HCT116 (cell line): ENCODE measurements around the gene ANTXR2. TPM values are rescaled to one million over a fixed set of nuclear protein-coding genes. Genes with fewer than 3 reads are reported as not detected.

Experiments
- ATAC-seq: fragments of 200-7000 bp; cut with Tn5 transposase; 2 replicates; pipeline ENCODE4 v1.9.1; 2020; ENCODE audit warnings: mild to moderate bottlenecking, moderate library complexity
- BruUV-seq: library from RNA; stranded (reverse); fragments of 400-500 nt; replicated peaks from 2 replicates; lab custom pipeline; 2021; lab: Mats Ljungman, UMichigan
- CTCF ChIA-PET: fragments of 300-600 bp; sonication (Branson Sonifier 250); formaldehyde crosslinking; loops from one replicate; lab custom pipeline; 2021; ENCODE audit warnings: antibody characterized with exemption; lab: Charles Lee
- POLR2A ChIA-PET: fragments of 300-600, 350-600 bp; sonication (Branson Sonifier 250); formaldehyde crosslinking; loops from one replicate; lab custom pipeline; 2021; ENCODE audit warnings: antibody characterized with exemption; lab: Charles Lee
- RAD21 ChIA-PET, 2 experiments: fragments of 300-600 bp; sonication (Branson Sonifier 250); formaldehyde crosslinking; loops; one replicate each; lab custom pipeline; 2023; ENCODE audit warnings: low total read pairs in 2 of 2; ENCODE audit not compliant: uncharacterized antibody in 2 of 2, unreplicated experiment in 2 of 2, low non-redundant PET in 1 of 2; lab: Charles Lee
- DNase-seq: peaks from one replicate; pipeline ENCODE4 v3.0.0-alpha.2; 2010; ENCODE audit warnings: low read depth, low spot score
- H2AFZ ChIP-seq: fragments of 200-600 bp; shearing (Covaris generic), sonication (generic); 2 replicates; pipeline ENCODE4 v1.6.1; 2017; ENCODE audit warnings: low read depth, mixed run types, mixed read lengths, antibody characterized with exemption, low read length; ENCODE audit not compliant: poor library complexity, severe bottlenecking
- H3K27ac ChIP-seq: 2 replicates; pipeline ENCODE4 v1.5.1; 2012; ENCODE audit warnings: low read depth, low read length
- H3K27me3 ChIP-seq: fragments of 200-600 bp; sonication (generic); 2 replicates; pipeline ENCODE4 v1.6.1; 2016; ENCODE audit warnings: mixed run types, low read length, mixed read lengths; ENCODE audit not compliant: insufficient read depth
- H3K36me3 ChIP-seq, 2 experiments: fragments of 200-500 bp in 1 of 2; fragments of 200-600 bp in 1 of 2; sonication (Bioruptor generic) in 1 of 2; sonication (generic) in 1 of 2; 2 replicates each; pipeline versions ENCODE4 v1.5.1 to v1.6.1; 2014 to 2016; ENCODE audit warnings: low read length in 2 of 2, inconsistent platforms in 1 of 2, mixed read lengths in 1 of 2, mixed run types in 1 of 2; ENCODE audit not compliant: insufficient read depth in 2 of 2, control insufficient read depth in 1 of 2
- H3K4me1 ChIP-seq, 2 experiments: fragments of 200-600 bp in 1 of 2; sonication (generic) in 1 of 2; 2 replicates each; pipeline versions ENCODE4 v1.5.1 to v1.6.1; 2012 to 2017; ENCODE audit warnings: low read length in 2 of 2, inconsistent platforms in 1 of 2, mild to moderate bottlenecking in 1 of 2, mixed read lengths in 1 of 2, mixed run types in 1 of 2, moderate library complexity in 1 of 2; ENCODE audit not compliant: insufficient read depth in 2 of 2, control insufficient read depth in 1 of 2
- H3K4me2 ChIP-seq: fragments of 200-600 bp; sonication (generic); 2 replicates; pipeline ENCODE4 v1.6.1; 2017; ENCODE audit warnings: mixed run types, low read length, mixed read lengths
- H3K4me3 ChIP-seq, 2 experiments: fragments of 200-600 bp in 1 of 2; sonication (generic) in 1 of 2; replicated peaks in 1 of 2; 2 replicates each; pipeline ENCODE4 v1.5.1; 2011 to 2016; ENCODE audit warnings: low read length in 2 of 2, control low read depth in 1 of 2, low read depth in 1 of 2, mild to moderate bottlenecking in 1 of 2, mixed read lengths in 1 of 2, mixed run types in 1 of 2
- H3K79me2 ChIP-seq: fragments of 200-600 bp; sonication (generic); 2 replicates; pipeline ENCODE4 v1.6.1; 2017; ENCODE audit warnings: mild to moderate bottlenecking, mixed run types, low read length, moderate library complexity, mixed read lengths; ENCODE audit not compliant: insufficient read depth
- H3K9ac ChIP-seq: fragments of 200-600 bp; sonication (generic); 2 replicates; pipeline ENCODE4 v1.6.1; 2016; ENCODE audit warnings: low read length, mixed read lengths
- H3K9me2 ChIP-seq: fragments of 200-600 bp; sonication (generic), shearing (Covaris generic); 2 replicates; pipeline ENCODE4 v1.6.1; 2017; ENCODE audit warnings: mixed run types, mild to moderate bottlenecking, moderate library complexity; ENCODE audit not compliant: insufficient read depth
- H3K9me3 ChIP-seq, 2 experiments: fragments of 200-500 bp in 1 of 2; fragments of 200-600 bp in 1 of 2; sonication (Bioruptor generic) in 1 of 2; sonication (generic) in 1 of 2; 2 replicates each; pipeline ENCODE4 v1.6.1; 2014 to 2017; ENCODE audit warnings: low read length in 2 of 2, mixed read lengths in 2 of 2, inconsistent platforms in 1 of 2, low read depth in 1 of 2, mild to moderate bottlenecking in 1 of 2, mixed run types in 1 of 2, moderate library complexity in 1 of 2; ENCODE audit not compliant: control insufficient read depth in 1 of 2, insufficient read depth in 1 of 2
- H4K20me1 ChIP-seq: fragments of 200-600 bp; sonication (generic), shearing (Covaris generic); 2 replicates; pipeline ENCODE4 v1.6.1; 2017; ENCODE audit warnings: mixed run types, mild to moderate bottlenecking, moderate library complexity; ENCODE audit not compliant: insufficient read depth
- ATF3 ChIP-seq: IDR thresholded peaks from 2 replicates; pipeline ENCODE4 v1.6.1; 2012
- CBX3 ChIP-seq: IDR thresholded peaks from 2 replicates; pipeline ENCODE4 v1.6.1; 2012; ENCODE audit warnings: low read depth
- CTCF ChIP-seq, 3 experiments: fragments of 200-600 bp in 1 of 3; sonication (generic) in 1 of 3; IDR thresholded peaks in 2 of 3; conservative IDR thresholded peaks in 1 of 3; 2 replicates each; pipeline ENCODE4 v1.5.1; 2012 to 2017; ENCODE audit warnings: low read depth in 2 of 3, low read length in 2 of 3, antibody characterized with exemption in 1 of 3, borderline replicate concordance in 1 of 3, control low read depth in 1 of 3, mild to moderate bottlenecking in 1 of 3, mixed read lengths in 1 of 3, mixed run types in 1 of 3, moderate library complexity in 1 of 3; ENCODE audit not compliant: insufficient read depth in 1 of 3
- EGR1 ChIP-seq: IDR thresholded peaks from 2 replicates; pipeline ENCODE4 v1.6.1; 2012; ENCODE audit warnings: low read depth
- ELF1 ChIP-seq: IDR thresholded peaks from 2 replicates; pipeline ENCODE4 v1.6.1; 2012; ENCODE audit warnings: low read depth, borderline replicate concordance
- EZH2 ChIP-seq: fragments of 200-600 bp; sonication (generic); IDR thresholded peaks from 2 replicates; pipeline ENCODE4 v1.6.1; 2017; ENCODE audit warnings: antibody characterized with exemption, mixed run types
- EZH2phosphoT487 ChIP-seq: fragments of 200-600 bp; IDR thresholded peaks from 2 replicates; pipeline ENCODE4 v1.6.1; 2018; ENCODE audit warnings: antibody characterized with exemption, borderline replicate concordance
- FOSL1 ChIP-seq: IDR thresholded peaks from 2 replicates; pipeline ENCODE4 v1.6.1; 2012; ENCODE audit warnings: low read depth
- JUND ChIP-seq: IDR thresholded peaks from 2 replicates; pipeline ENCODE4 v1.6.1; 2012
- POLR2A ChIP-seq: IDR thresholded peaks from 2 replicates; pipeline ENCODE4 v1.7.0; 2011; ENCODE audit warnings: borderline replicate concordance; ENCODE audit not compliant: insufficient read depth, insufficient read length; ENCODE audit errors: extremely low read depth
- RAD21 ChIP-seq: IDR thresholded peaks from 2 replicates; pipeline ENCODE4 v1.6.1; 2012; ENCODE audit warnings: low read depth, mild to moderate bottlenecking
- SP1 ChIP-seq: IDR thresholded peaks from 2 replicates; pipeline ENCODE4 v1.6.1; 2012; ENCODE audit warnings: low read depth
- SRF ChIP-seq: IDR thresholded peaks from 2 replicates; pipeline ENCODE4 v1.6.1; 2012; ENCODE audit warnings: low read depth
- TCF7L2 ChIP-seq: IDR thresholded peaks from 2 replicates; pipeline ENCODE4 v1.7.0; 2011; ENCODE audit warnings: borderline replicate concordance, inconsistent platforms; ENCODE audit not compliant: insufficient read depth, insufficient read length; ENCODE audit errors: extremely low read depth
- intact Hi-C: fragments of 100-400 bp; cut with micrococcal nuclease; formaldehyde crosslinking; loops from 2 replicates; pipeline ENCODE4 v1.10.0; 2022
- total RNA-seq: library from RNA; stranded (reverse); gene quantifications from one replicate; pipeline ENCODE4 v1.2.1, GENCODE V29; 2021; ENCODE audit not compliant: unreplicated experiment

The ANTXR2 gene
- total RNA-seq, 1 experiment from 2014 or later = 6.3 TPM

- no TSS peak for BruUV-seq
- TF ChIP-seq POLR2A (no peak), SP1 (no peak), FOSL1 (no peak), JUND (no peak), EGR1 (no peak), ELF1 (no peak), RAD21 (no peak), SRF (no peak), EZH2phosphoT487 (no peak), EZH2 (no peak)
- no peaks in the 10 kb centered on the region for H3K9me3 ChIP-seq
- no peak overlapping the region for H3K27ac ChIP-seq
- H3K9ac ChIP-seq = no peak overlapping the region
- intact Hi-C loops = no loop called here
- ChIA-PET POLR2A (no interaction called here), CTCF (no interaction called here), RAD21 (no interaction called here)
- H3K9me2 ChIP-seq = no peaks in the 10 kb centered on the region
- DNase-seq (no peak), ATAC-seq (no peak)
- H3K27me3 ChIP-seq = no peaks in the 10 kb centered on the region
- H3K36me3 ChIP-seq = no peaks in the 10 kb centered on the region
- no peak overlapping the region for H3K4me2 ChIP-seq
- no peaks in the 10 kb centered on the region for H3K4me1 ChIP-seq
- no peaks in the 10 kb centered on the region for H3K79me2 ChIP-seq
- no peak overlapping the region for H3K4me3 ChIP-seq
- H4K20me1 ChIP-seq = no peaks in the 10 kb centered on the region
- H2AFZ ChIP-seq = no peak overlapping the region
Measured at GRCh38 chr4:79872738-79873137, 200.3 kb downstream of the ANTXR2 start.

- Histone ChIP-seq H3K4me3 (no peak overlapping the region), H4K20me1 (no peaks in the 10 kb centered on the region), H3K36me3 (no peaks in the 10 kb centered on the region), H3K4me1 (no peaks in the 10 kb centered on the region), H3K27ac (no peak overlapping the region), H3K9me3 (no peaks in the 10 kb centered on the region), H3K79me2 (no peaks in the 10 kb centered on the region), H3K27me3 (no peaks in the 10 kb centered on the region), H3K4me2 (no peak overlapping the region), H2AFZ (no peak overlapping the region), H3K9ac (no peak overlapping the region), H3K9me2 (no peaks in the 10 kb centered on the region)
- intact Hi-C loops = no loop called here
- CTCF ChIA-PET = no interaction called here
- DNase-seq = no peak
- ATAC-seq = no peak
- no TSS peak for BruUV-seq
- POLR2A ChIA-PET = no interaction called here
- RAD21 ChIA-PET = no interaction called here
- TF ChIP-seq SP1 = no peak
- no peak for TF ChIP-seq EZH2phosphoT487
- no peak for TF ChIP-seq CTCF (IDR thresholded peaks at IDR 0.05 in 2 of 3, conservative IDR thresholded peaks at IDR 0.05 in 1 of 3; ENCODE audit: borderline replicate concordance in 1 of 3, insufficient read depth in 1 of 3, low read depth in 2 of 3, low read length in 2 of 3)
- TF ChIP-seq TCF7L2 = no peak
- TF ChIP-seq SRF = no peak
- TF ChIP-seq FOSL1 = no peak
- no peak for TF ChIP-seq CBX3
- TF ChIP-seq EGR1 = no peak
- TF ChIP-seq RAD21 = no peak
- TF ChIP-seq ATF3 = no peak
Measured at GRCh38 chr4:79871961-79872360, 201.1 kb downstream of the ANTXR2 start.
